Omental fat pad (tissue), 4 donors: ENCODE results near the gene CNST. TPM values are rescaled to one million over a fixed set of nuclear protein-coding genes. Genes with fewer than 3 reads are reported as not detected.

ENCODE experiments used
- ATAC-seq: fragments of 150-250 bp; one replicate; pipeline ENCODE4 v1.9.1; 2016; ENCODE audit warnings: mild to moderate bottlenecking, moderate library complexity; ENCODE audit not compliant: low FRiP score
- DNase-seq: peaks from one replicate; pipeline ENCODE4 v3.0.0-alpha.2; 2019; ENCODE audit warnings: low spot score
- CTCF ChIP-seq, 3 donors: fragments of 450-650 bp; IDR thresholded peaks; one replicate each; pipeline ENCODE4 v1.5.1; 2016 to 2017; ENCODE audit warnings: antibody characterized with exemption in 3 of 3, mild to moderate bottlenecking in 3 of 3, moderate library complexity in 2 of 3
- total RNA-seq, 4 donors: library from RNA; depleted of rRNA; stranded (reverse); fragments of >200 nt; gene quantifications; one replicate each; pipeline ENCODE4 v1.1.0, GENCODE V29; 2016

CNST gene
- total RNA-seq, 4 donors from 2014 or later, result 23.0 to 35.3 (median 33.4) TPM

- TF ChIP-seq CTCF (IDR thresholded peaks at IDR 0.05), result no peak
- ATAC-seq (no peak), DNase-seq (no peak)
These were observed 80.9 kb downstream of the CNST start for GRCh38 chr1:246647113-246647512.

GRCh38 chr1:246647513-246647912 lies 81.3 kb downstream of the CNST start:
- DNase-seq (no peak), ATAC-seq (no peak)
- no peak for TF ChIP-seq CTCF (IDR thresholded peaks at IDR 0.05)

- TF ChIP-seq CTCF (IDR thresholded peaks at IDR 0.05), result no peak
- no peak for ATAC-seq
- DNase-seq, result no peak
These were observed 84.9 kb downstream of the CNST start for GRCh38 chr1:246651012-246651695.

GRCh38 chr1:246658567-246658966 lies 92.3 kb downstream of the CNST start:
- ATAC-seq, result no peak
- no peak for DNase-seq
- no peak for TF ChIP-seq CTCF (IDR thresholded peaks at IDR 0.05)

- DNase-seq (no peak), ATAC-seq (no peak)
- no peak for TF ChIP-seq CTCF (IDR thresholded peaks at IDR 0.05)
These were observed 93.4 kb downstream of the CNST start for GRCh38 chr1:246659594-246660140.

- no peak for DNase-seq
- TF ChIP-seq CTCF (IDR thresholded peaks at IDR 0.05), result no peak
- no peak for ATAC-seq
These were observed 95.2 kb downstream of the CNST start for GRCh38 chr1:246661451-246661850.

GRCh38 chr1:246667773-246668172 lies 101.5 kb downstream of the CNST start:
- no peak for TF ChIP-seq CTCF (IDR thresholded peaks at IDR 0.05)
- DNase-seq (no peak), ATAC-seq (no peak)
